ENCODE data around the gene PHF11. TPM values are rescaled to one million over a fixed set of nuclear protein-coding genes. Genes with fewer than 3 reads are reported as not detected.

PHF11 gene
- total RNA-seq = 20.0 TPM
- long read RNA-seq, partial matches to known transcripts = 0 of 5 reads
- long read RNA-seq, other reads (novel, unspliced or antisense) = 1 of 5 reads

GRCh38 chr13:49495783-49496762 lies at the start of gene PHF11:
Gene PHF11, plus strand, starts transcription at chr13:49495953. Its CDS starts 49 bp downstream, at chr13:49496002.
- intact Hi-C loops (cut with DNase I) = loop anchor here (2.0 kb wide), 1 partner anchor 89 kb away; the partner anchor contains the start of gene RCBTB1
- DNase-seq (ENCODE audit: missing footprints) = peak; percentile 94
- ATAC-seq = peak; percentile 88

- no peak for DNase-seq (ENCODE audit: missing footprints)
- ATAC-seq = no peak
- intact Hi-C loops (cut with DNase I) = no loop called here
Observed at GRCh38 chr13:49446473-49446872, 49.3 kb upstream of the PHF11 start.

DNA sequence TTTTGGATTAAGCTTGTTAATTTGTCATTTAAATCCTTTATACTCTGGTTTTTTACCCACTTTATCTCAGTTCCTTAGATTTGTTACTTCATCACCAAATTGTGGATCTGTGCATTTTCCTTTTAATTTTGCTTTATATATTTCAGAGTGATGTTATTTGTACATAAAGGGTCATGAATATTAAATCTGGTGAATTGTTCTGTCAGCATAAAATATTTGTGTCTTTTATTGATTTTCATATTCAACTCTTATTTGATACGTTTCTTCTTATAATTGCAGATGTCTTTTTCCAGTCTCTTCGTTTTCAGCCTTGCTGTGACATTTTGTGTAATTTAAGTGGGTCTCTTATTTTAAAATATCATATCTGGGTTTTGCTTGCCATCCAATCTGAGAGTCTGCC lies 47.0 kb upstream of the PHF11 start:
- intact Hi-C loops (cut with DNase I) = no loop called here
- DNase-seq (ENCODE audit: missing footprints) (no peak), ATAC-seq (no peak)

DNA sequence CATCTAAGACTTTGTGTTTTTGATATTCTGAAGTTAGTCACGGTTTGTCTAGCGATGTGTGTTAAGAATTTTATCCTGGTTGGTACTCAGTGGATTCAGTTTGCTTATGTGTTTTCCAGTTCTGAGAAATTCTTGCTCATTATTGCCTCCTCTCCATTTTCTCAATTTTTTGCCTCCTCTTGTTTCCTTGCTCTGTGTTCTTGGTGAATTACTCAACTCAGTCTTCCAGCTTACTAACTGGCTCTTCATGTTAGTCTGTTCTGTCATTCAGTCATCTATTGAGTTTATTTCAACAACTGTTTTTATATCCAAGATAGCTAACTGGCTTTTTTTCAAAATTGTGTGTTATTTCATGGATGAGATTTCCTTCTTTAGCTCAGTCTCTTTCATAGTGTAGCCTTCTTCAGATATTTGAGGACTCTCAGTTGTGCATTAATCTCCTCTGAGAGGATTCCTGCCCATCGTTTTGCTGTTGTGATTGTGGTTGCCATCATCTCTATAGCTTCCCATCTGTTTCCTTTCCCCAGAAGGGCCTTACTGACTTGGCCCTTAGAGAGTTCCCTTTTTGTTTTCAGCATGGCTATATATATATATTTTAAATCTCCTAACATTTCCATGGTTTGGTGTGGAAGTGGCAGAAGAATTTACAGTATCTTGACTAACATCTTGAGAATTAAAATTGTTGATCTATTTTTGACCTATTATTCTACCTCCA lies 45.5 kb upstream of the PHF11 start:
- intact Hi-C loops (cut with DNase I) = no loop called here

GRCh38 chr13:49452725-49453457 lies 42.9 kb upstream of the PHF11 start:
- no peak for DNase-seq (ENCODE audit: missing footprints)
- no peak for ATAC-seq
- intact Hi-C loops (cut with DNase I) = no loop called here

More for the DNA sequence above, 45.5 kb upstream of the PHF11 start:
- ATAC-seq (no peak), DNase-seq (ENCODE audit: missing footprints) (no peak)

GRCh38 chr13:49453465-49453864 lies 42.3 kb upstream of the PHF11 start:
- DNase-seq (ENCODE audit: missing footprints) (no peak), ATAC-seq (no peak)
- intact Hi-C loops (cut with DNase I) = no loop called here

DNA sequence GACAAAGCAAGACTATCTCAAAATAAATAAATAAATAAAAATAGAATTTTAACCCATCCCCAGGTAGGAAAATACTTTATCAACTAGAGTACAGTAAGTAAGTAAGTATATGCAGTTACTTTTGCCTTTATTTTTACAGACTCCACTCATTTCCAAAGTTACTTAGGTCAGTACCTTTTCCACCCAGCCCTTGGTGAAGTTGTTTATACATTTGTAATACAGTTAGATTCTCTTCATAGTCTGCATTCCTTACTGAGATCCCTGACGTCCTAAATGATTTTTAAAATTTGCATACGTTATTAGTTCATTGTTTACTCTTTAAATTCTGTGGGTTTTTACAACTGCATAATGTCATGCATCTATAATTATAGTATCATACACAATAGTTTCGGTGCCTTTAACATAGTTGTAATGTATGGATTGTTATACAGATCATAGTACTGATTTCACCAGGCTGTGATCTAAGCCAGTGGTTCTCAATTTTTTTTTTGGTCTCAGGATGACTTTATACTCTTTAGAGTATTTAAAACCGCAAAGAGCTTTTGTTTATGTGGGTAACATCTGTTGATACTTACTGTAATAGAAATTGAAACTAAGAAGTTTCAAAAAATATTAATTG lies 41.3 kb upstream of the PHF11 start:
- intact Hi-C loops (cut with DNase I) = no loop called here
- DNase-seq (ENCODE audit: missing footprints) (no peak), ATAC-seq (no peak)

GRCh38 chr13:49455007-49455398 lies 40.8 kb upstream of the PHF11 start:
- ATAC-seq = no peak
- intact Hi-C loops (cut with DNase I) = no loop called here

GRCh38 chr13:49456156-49456555 lies 39.6 kb upstream of the PHF11 start:
- ATAC-seq = no peak
- intact Hi-C loops (cut with DNase I) = no loop called here
- DNase-seq (ENCODE audit: missing footprints) = no peak

More at GRCh38 chr13:49455007-49455398, 40.8 kb upstream of the PHF11 start:
- DNase-seq (ENCODE audit: missing footprints) = no peak

DNA sequence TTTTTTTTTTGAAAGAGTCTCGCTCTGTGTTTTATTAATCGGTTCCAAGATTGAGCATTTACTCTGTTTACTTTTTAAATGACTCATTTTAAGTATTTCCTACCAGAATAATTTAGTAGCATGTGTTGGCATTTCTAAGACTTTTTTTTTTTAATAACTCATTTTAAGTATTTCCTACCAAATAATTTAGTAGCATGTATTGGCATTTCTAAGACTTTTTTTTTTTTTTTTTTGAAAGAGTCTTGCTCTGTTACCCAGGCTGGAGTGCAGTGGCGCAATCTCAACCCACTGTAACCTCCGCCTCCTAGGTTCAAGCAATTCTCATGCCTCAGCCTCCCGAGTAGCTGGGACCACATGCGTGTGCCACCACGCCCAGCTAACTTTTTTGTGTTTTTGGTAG lies 38.5 kb upstream of the PHF11 start:
- ATAC-seq (no peak), DNase-seq (ENCODE audit: missing footprints) (no peak)
- intact Hi-C loops (cut with DNase I) = no loop called here

GRCh38 chr13:49459580-49459979 lies 36.2 kb upstream of the PHF11 start:
- intact Hi-C loops (cut with DNase I) = no loop called here
- ATAC-seq (no peak), DNase-seq (ENCODE audit: missing footprints) (no peak)

GRCh38 chr13:49464085-49464484 lies 31.7 kb upstream of the PHF11 start:
- ATAC-seq = no peak

DNA sequence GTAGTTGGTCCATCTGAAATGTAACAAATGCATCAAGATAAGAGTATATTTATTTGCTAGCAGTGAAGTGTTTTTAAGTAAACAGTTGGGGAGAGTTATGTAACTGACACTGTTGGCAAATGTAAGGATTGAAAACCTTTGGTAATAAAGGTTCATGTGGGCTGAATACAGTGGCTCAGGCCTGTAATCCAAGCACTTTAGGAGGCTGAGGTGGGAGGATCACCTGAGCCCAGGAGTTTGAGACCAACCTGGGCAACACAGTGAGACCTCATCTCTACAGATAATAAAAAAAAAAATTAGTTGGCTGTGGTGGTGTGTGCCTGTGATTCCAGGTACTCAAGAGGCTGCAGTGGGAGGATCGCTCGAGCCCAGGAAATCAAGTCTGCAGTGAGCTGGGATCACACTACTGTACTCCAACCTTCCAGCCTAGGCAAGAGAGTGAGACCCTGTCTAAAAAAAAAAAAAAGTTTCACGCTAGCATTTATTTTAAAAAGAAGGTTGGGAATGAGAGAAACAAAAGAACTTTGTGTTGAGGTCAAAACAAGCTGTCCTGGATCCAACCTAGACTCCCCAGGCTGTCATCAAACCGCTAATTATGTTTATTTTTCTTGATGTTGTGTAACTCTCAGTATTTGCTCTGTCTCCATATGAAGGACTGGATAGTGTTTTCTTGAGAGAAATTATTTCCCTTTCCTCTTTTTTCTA lies 31.0 kb upstream of the PHF11 start:
- no peak for DNase-seq (ENCODE audit: missing footprints)
- intact Hi-C loops (cut with DNase I) = no loop called here
- no peak for ATAC-seq

More at GRCh38 chr13:49464085-49464484, 31.7 kb upstream of the PHF11 start:
- intact Hi-C loops (cut with DNase I) = no loop called here
- DNase-seq (ENCODE audit: missing footprints) = no peak

DNA sequence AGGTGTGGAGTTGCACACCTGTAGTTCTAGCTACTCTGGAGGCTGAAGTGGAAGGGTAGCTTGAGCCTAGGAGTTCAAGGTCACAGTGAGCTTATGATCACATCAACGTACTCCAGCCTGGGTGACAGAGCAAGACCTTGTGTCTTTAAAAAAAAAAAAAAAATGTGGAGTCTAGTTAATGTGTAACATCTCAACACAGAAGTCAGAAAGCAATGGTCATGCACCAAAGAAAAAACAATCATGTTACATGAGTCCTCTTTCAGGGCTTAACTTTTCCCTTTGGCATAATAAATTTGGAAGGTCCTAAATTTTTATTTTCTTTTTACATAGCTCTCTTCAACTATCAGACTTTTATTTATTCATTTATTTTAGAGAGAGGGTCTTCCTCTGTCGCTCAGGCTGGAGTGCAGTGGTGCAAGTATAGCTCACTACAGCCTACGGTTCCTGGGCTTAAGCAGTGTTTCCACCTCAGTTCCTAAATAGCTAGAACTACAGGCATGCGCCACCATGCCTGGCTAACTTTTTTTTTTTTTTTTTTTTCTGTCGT lies 29.4 kb upstream of the PHF11 start:
- ATAC-seq (no peak), DNase-seq (ENCODE audit: missing footprints) (no peak)
- intact Hi-C loops (cut with DNase I) = no loop called here

DNA sequence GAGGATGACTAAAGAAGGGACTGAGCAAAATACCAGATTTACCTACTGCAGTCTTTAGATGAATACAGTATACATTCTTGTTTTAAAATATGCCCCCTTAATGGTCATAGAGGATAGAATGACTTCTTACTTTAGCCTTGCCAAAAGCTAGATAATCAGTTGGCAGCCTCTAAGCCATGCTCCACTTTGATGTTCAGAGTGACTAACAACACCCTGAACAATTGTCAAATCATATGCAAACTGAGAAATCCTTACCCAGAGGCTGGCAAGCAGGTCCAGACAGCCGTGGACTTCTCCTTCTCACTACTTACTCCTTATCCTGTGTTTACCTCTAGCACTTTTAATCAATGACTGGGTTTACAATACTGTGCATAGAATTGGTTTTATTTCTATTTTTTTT lies 23.6 kb upstream of the PHF11 start:
- intact Hi-C loops (cut with DNase I) = no loop called here
- DNase-seq (ENCODE audit: missing footprints) (no peak), ATAC-seq (peak; percentile 48)

GRCh38 chr13:49476529-49476928 lies 19.2 kb upstream of the PHF11 start:
- ATAC-seq (no peak), DNase-seq (ENCODE audit: missing footprints) (no peak)
- intact Hi-C loops (cut with DNase I) = no loop called here

DNA sequence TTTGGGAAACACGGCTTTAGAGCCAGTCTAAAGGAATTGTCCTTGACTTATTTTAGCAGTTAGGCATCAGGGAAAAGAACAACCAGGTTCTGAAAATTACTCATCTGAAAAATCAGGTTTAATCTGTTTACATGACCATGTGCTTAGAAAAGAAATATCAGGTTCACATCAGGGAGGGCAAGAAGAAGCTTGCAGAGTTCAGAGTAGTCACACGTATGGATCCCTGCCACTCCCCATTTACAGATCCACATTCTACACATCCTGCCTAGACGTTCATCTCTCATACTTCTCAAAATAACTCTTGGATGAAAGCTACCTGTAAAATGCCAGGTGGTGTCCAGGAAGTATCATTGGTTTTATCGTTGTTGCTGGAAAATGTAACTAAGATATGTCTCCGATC lies 14.0 kb upstream of the PHF11 start:
- no peak for ATAC-seq
- intact Hi-C loops (cut with DNase I) = no loop called here
- DNase-seq (ENCODE audit: missing footprints) = no peak

DNA sequence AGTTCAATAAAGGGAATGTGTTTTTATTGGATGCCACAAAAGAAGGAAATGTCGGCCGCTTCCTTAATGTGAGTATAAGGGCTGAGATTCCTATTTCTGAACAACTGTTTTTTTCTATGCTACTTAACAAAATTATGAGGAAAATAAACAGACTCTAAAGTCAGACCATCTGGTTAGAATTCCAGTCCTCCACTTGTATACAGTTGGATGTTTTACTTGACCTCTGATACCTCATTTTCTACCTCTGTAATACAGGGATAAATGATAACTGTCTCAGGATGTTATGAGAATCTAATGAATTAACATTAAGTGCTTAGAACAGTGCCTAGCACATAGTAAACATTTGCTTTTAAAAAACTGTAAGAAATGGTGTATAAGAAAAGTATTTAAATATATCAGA lies 7.2 kb upstream of the PHF11 start:
- intact Hi-C loops (cut with DNase I) = no loop called here
- DNase-seq (ENCODE audit: missing footprints) (no peak), ATAC-seq (no peak)

Measured in Right ventricle myocardium inferior (tissue), 1 donor.